Body of pancreas (tissue), 4 donors: Measurements from ENCODE around the gene RNF31. TPM values are rescaled to one million over a fixed set of nuclear protein-coding genes. Genes with fewer than 3 reads are reported as not detected.

Source experiments
- ATAC-seq: fragments of 150-250 bp; one replicate; pipeline ENCODE4 v1.9.1; 2016
- DNase-seq, 4 donors: peaks; one replicate each; pipeline ENCODE4 v3.0.0-alpha.2; 2019
- H3K27ac ChIP-seq, 4 donors: fragments of 200-600 bp; sonication (generic); 1 replicate in 3 of 4; 2 replicates in 1 of 4; pipeline versions ENCODE4 v1.5.1 to v1.6.1; 2016 to 2019; ENCODE audit warnings: mild to moderate bottlenecking in 1 of 4, mixed read lengths in 1 of 4, moderate library complexity in 1 of 4
- H3K27me3 ChIP-seq, 2 donors: fragments of 200-600 bp; sonication (generic); one replicate each; pipeline ENCODE4 v1.6.0; 2016; ENCODE audit warnings: mild to moderate bottlenecking in 1 of 2
- H3K36me3 ChIP-seq, 2 donors: fragments of 200-600 bp; sonication (generic); replicated peaks in 1 of 2; 2 replicates each; pipeline ENCODE4 v1.5.1; 2016; ENCODE audit warnings: low read depth in 2 of 2; ENCODE audit not compliant: insufficient read depth in 1 of 2
- H3K4me1 ChIP-seq: fragments of 200-600 bp; sonication (generic); one replicate; pipeline ENCODE4 v1.6.0; 2016
- H3K4me3 ChIP-seq, 2 donors: fragments of 200-600 bp; sonication (generic); 1 replicate in 1 of 2; 2 replicates in 1 of 2; pipeline ENCODE4 v1.5.1; 2016 to 2019
- H3K9me3 ChIP-seq, 3 donors: fragments of 200-600 bp; sonication (generic); 1 replicate in 2 of 3; 2 replicates in 1 of 3; pipeline ENCODE4 v1.5.1; 2016
- POLR2A ChIP-seq, 3 donors: fragments of 450-650 bp; IDR thresholded peaks; one replicate each; pipeline ENCODE4 v1.6.1; 2016; ENCODE audit warnings: antibody characterized with exemption in 3 of 3, mild to moderate bottlenecking in 2 of 3
- WGBS, 2 donors: methylation state at CpG; one replicate each; pipeline ENCODE4 v1.1.5; 2017; 5-methylcytosine and 5-hydroxymethylcytosine counted together
- intact Hi-C: fragments of 100-400 bp; cut with DNase I; formaldehyde crosslinking; loops from one replicate; pipeline ENCODE4 v1.15.1; 2023
- total RNA-seq, 2 donors: library from RNA; depleted of rRNA; stranded (reverse); fragments of >200 nt; gene quantifications; one replicate each; pipeline ENCODE4 v1.1.0, GENCODE V29; 2016
- TF ChIP-seq, protein P1 (sequence below), 7 experiments: fragments of 450-650 bp in 4 of 7; fragments of 200-600 bp in 3 of 7; sonication (generic) in 3 of 7; IDR thresholded peaks; one replicate each; pipeline ENCODE4 v1.5.1; 2016 to 2019; ENCODE audit warnings: antibody characterized with exemption in 7 of 7

Gene RNF31
- total RNA-seq, 2 donors from 2014 or later, result 38.1 to 83.1 TPM

- Histone ChIP-seq H3K4me1 (no peaks in the 10 kb centered on the region), H3K27ac (peak overlapping the region in 1 of 4 donors; percentile 40), H3K9me3 (no peaks in the 10 kb centered on the region), H3K4me3 (no peak overlapping the region), H3K27me3 (no peaks in the 10 kb centered on the region), H3K36me3 (peaks cover 14 to 33% of the 10 kb centered on the region in 2 donors)
- ATAC-seq (no peak), DNase-seq (no peak)
- intact Hi-C loops, result no loop called here
- WGBS, 2 donors, result 84 to 96% methylated on average over 12 to 14 of the region's 14 CpGs
- TF ChIP-seq, protein P1, sequence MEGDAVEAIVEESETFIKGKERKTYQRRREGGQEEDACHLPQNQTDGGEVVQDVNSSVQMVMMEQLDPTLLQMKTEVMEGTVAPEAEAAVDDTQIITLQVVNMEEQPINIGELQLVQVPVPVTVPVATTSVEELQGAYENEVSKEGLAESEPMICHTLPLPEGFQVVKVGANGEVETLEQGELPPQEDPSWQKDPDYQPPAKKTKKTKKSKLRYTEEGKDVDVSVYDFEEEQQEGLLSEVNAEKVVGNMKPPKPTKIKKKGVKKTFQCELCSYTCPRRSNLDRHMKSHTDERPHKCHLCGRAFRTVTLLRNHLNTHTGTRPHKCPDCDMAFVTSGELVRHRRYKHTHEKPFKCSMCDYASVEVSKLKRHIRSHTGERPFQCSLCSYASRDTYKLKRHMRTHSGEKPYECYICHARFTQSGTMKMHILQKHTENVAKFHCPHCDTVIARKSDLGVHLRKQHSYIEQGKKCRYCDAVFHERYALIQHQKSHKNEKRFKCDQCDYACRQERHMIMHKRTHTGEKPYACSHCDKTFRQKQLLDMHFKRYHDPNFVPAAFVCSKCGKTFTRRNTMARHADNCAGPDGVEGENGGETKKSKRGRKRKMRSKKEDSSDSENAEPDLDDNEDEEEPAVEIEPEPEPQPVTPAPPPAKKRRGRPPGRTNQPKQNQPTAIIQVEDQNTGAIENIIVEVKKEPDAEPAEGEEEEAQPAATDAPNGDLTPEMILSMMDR (IDR thresholded peaks at IDR 0.05), result no peak
- TF ChIP-seq POLR2A (IDR thresholded peaks at IDR 0.05), result no peak
These were observed 32.1 kb downstream of the RNF31 start for GRCh38 chr14:24179294-24179960.

DNA sequence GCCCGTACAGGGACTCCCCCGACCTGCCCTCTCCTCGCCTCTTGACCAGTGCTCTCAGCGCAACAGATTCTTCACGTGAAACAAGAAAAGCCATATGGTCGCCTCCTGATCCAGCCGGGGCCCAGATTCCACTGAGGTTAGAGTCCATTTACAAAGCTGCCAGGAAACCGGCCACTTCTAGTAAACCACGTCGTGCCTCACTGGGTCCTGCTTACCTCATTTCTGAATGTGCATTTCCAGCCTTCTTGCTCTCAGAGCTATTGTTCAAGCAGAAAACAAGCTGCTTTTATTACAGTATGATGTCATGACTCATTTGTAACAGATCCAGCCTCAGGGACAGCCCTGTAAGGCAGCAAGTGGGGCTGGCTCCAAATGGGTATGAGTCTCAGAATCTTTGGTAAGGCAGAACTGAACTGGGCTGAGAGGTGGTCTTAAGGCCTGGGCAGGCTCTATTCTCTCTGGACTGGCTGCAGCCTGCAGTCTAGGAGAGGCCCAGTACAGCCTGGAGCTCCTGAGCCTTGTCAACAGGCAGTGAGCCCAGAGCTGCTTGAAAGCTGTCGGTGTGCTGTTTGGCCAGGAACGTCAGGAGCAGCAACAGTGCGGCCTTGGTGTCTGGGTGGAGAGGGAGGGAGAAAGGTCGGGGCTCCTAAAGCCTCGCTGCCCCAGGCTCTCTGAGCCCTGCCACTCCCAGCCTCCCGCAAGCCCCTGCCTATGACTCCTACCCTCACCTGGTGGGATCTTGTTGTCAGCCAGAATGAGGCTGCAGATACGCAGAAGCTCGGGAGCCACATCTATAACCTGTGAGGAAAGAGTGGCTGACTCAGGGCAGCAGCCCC, 32.9 kb downstream of the RNF31 start:
- peak; percentile 36 for ATAC-seq
- intact Hi-C loops, result no loop called here
- no peak overlapping the region for H3K4me3 ChIP-seq
- DNase-seq, result peak in 1 of 4 donors; percentile 48
- no peaks in the 10 kb centered on the region for H3K9me3 ChIP-seq
- peaks cover 14 to 36% of the 10 kb centered on the region in 2 donors for H3K36me3 ChIP-seq
- TF ChIP-seq, protein P1 (IDR thresholded peaks at IDR 0.05), result no peak
- no peak for TF ChIP-seq POLR2A (IDR thresholded peaks at IDR 0.05)
- H3K27me3 ChIP-seq, result no peaks in the 10 kb centered on the region
- H3K27ac ChIP-seq, result peak overlapping the region in 1 of 4 donors; percentile 40
- no peaks in the 10 kb centered on the region for H3K4me1 ChIP-seq
- WGBS, 2 donors, result 76 to 81% methylated on average over 10 to 18 of the region's 18 CpGs

DNA sequence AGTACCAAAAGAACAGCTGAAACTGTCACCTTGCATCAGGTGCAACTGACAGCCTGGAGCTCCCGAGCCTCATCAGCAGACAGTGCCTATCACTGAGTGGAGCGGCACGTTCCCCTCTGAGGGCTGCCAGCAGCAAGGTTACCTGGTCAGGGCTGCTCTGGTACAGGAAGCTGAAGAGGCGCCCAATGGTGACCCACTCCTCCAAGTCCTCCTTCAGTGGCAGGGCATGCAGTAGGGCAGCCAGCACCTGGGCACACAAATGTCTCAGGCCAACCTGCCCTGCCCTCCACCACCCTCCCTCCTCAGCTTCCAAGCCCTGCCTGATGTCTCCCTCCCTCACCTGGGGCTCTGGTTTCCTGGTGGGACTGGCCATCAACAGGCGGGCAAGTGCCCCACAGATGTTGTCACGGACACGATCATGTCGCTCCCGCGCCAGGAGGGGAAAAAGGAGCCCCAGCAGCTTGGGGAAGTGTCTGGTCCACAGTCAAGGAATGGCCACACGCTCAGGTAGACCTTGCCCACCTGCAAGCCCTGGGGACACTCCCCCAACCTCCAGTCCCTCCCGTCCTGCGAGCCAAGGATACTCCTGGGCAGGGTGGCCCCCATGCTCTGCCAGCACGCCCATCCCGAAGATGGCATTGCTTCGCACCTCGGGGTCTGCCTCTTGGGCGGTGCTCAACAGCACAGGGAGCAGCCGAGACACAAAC, 34.2 kb downstream of the RNF31 start:
- Histone ChIP-seq H3K9me3 (no peaks in the 10 kb centered on the region), H3K4me1 (no peaks in the 10 kb centered on the region), H3K27me3 (no peaks in the 10 kb centered on the region), H3K27ac (no peak overlapping the region), H3K4me3 (no peak overlapping the region), H3K36me3 (peaks cover 14 to 36% of the 10 kb centered on the region in 2 donors)
- no peak for DNase-seq
- intact Hi-C loops, result no loop called here
- TF ChIP-seq, protein P1 (IDR thresholded peaks at IDR 0.05), result no peak
- TF ChIP-seq POLR2A (IDR thresholded peaks at IDR 0.05), result no peak
- no peak for ATAC-seq
- WGBS, 2 donors, result 76 to 88% methylated on average over 8 to 19 of the region's 19 CpGs

GRCh38 chr14:24182110-24182882, 35.0 kb downstream of the RNF31 start:
- no peaks in the 10 kb centered on the region for H3K9me3 ChIP-seq
- WGBS, 2 donors, result 86 to 90% methylated on average over 10 to 14 of the region's 14 CpGs
- H3K27ac ChIP-seq, result no peak overlapping the region
- H3K27me3 ChIP-seq, result no peaks in the 10 kb centered on the region
- H3K36me3 ChIP-seq, result peaks cover 14 to 36% of the 10 kb centered on the region in 2 donors
- peaks cover 5% of the 10 kb centered on the region for H3K4me1 ChIP-seq
- intact Hi-C loops, result no loop called here
- no peak for TF ChIP-seq POLR2A (IDR thresholded peaks at IDR 0.05)
- TF ChIP-seq, protein P1 (IDR thresholded peaks at IDR 0.05), result no peak
- no peak for ATAC-seq
- no peak for DNase-seq
- no peak overlapping the region for H3K4me3 ChIP-seq
